Stimulated activated CD4-positive, alpha-beta T cell treated with anti-CD3 and anti-CD28 coated beads, Interleukin-1b, Interleukin-23, amount 100 ng/mL, for 48 hours (primary cell): ENCODE measurements around the gene ACOXL.

Experiments used
- DNase-seq: peaks from one replicate; pipeline ENCODE4 v3.0.0-alpha.2; 2020

The ACOXL gene

GRCh38 chr2:110718990-110719389, 13.4 kb upstream of the ACOXL start:
- no peak for DNase-seq

GRCh38 chr2:110720547-110720946, 11.8 kb upstream of the ACOXL start:
- DNase-seq = no peak

GRCh38 chr2:110724820-110725219, 7.6 kb upstream of the ACOXL start:
- DNase-seq = no peak

- DNase-seq = no peak
Observed at GRCh38 chr2:110725370-110725769, 7.0 kb upstream of the ACOXL start.

- DNase-seq = no peak
Observed at GRCh38 chr2:110725859-110726258, 6.5 kb upstream of the ACOXL start.

GRCh38 chr2:110726285-110726684, 6.1 kb upstream of the ACOXL start:
- no peak for DNase-seq

GRCh38 chr2:110727923-110728322, 4.5 kb upstream of the ACOXL start:
- DNase-seq = no peak

GRCh38 chr2:110729106-110729505, 3.3 kb upstream of the ACOXL start:
- DNase-seq = no peak

GRCh38 chr2:110731064-110731463, 1.3 kb upstream of the ACOXL start:
- DNase-seq = no peak

- no peak for DNase-seq
Observed at GRCh38 chr2:110735366-110735765, 3.0 kb downstream of the ACOXL start.

GRCh38 chr2:110737783-110738182, 5.4 kb downstream of the ACOXL start:
- no peak for DNase-seq

- no peak for DNase-seq
Observed at GRCh38 chr2:110740747-110741349, 8.5 kb downstream of the ACOXL start.

- no peak for DNase-seq
Observed at GRCh38 chr2:110741491-110741980, 9.2 kb downstream of the ACOXL start.

- DNase-seq = no peak
Observed at GRCh38 chr2:110742412-110742811, 10.0 kb downstream of the ACOXL start.

- DNase-seq = no peak
Observed at GRCh38 chr2:110743600-110743999, 11.2 kb downstream of the ACOXL start.

GRCh38 chr2:110744429-110744828, 12.1 kb downstream of the ACOXL start:
- DNase-seq = no peak

- DNase-seq = no peak
Observed at GRCh38 chr2:110745048-110745447, 12.7 kb downstream of the ACOXL start.

GRCh38 chr2:110746586-110747521, 14.5 kb downstream of the ACOXL start:
- no peak for DNase-seq

GRCh38 chr2:110747522-110748488, 15.4 kb downstream of the ACOXL start:
- DNase-seq = no peak

GRCh38 chr2:110748489-110748867, 16.1 kb downstream of the ACOXL start:
- peak; percentile 82 for DNase-seq

GRCh38 chr2:110751642-110752041, 19.3 kb downstream of the ACOXL start:
- DNase-seq = no peak

- DNase-seq = no peak
Observed at GRCh38 chr2:110752871-110753270, 20.5 kb downstream of the ACOXL start.

- no peak for DNase-seq
Observed at GRCh38 chr2:110755491-110756078, 23.2 kb downstream of the ACOXL start.
